Activated T-helper 1 cell treated with anti-CD3 and anti-CD28 coated beads, Interleukin-2, amount 50 U/mL, for 16 hours (primary cell): Measurements from ENCODE around the gene ASIC2.

ENCODE experiments used
- DNase-seq, 2 donors: peaks; one replicate each; pipeline ENCODE4 v3.0.0-alpha.2; 2020; ENCODE audit warnings: low read depth in 1 of 2, low spot score in 1 of 2

ASIC2 gene

DNA sequence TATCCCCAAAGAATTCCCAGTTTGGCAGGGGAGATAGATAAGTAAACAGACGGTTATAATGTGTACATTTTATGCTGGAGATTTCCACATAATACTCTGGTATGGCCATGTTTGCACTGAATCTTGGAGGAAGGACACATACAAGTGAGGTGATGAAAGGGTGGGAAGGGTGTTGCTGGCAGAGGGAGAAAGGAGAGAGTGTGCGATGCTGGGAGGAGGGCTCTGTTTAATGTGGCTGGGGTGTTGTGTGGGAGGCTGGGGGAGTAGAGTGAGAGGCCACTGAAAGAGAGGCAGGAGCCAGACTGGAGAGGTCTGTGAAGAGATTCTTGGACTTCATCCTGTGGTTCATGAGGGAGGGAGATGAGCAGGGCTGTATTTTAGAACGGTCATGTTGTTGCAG lies 213.9 kb downstream of the ASIC2 start:
- DNase-seq, result no peak

DNA sequence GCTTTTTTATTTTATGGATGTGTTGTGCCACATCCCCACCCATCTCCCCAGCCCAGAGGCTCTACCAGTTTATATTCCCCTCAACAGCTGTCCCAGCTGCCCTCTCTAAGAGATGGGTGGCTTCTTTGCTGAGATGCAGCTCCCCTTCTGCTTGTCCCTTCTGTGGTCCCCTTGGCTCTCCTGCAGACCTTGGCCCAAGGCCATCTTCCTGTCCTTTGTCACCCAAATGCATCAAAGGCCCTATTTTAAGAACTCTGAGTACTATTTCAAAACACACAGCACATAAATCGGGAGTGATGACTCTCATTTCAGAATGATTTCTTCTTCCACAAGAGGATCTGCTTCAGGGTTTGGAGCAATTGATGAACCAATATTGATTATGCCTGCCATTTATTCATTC lies 216.1 kb downstream of the ASIC2 start:
- no peak for DNase-seq

DNA sequence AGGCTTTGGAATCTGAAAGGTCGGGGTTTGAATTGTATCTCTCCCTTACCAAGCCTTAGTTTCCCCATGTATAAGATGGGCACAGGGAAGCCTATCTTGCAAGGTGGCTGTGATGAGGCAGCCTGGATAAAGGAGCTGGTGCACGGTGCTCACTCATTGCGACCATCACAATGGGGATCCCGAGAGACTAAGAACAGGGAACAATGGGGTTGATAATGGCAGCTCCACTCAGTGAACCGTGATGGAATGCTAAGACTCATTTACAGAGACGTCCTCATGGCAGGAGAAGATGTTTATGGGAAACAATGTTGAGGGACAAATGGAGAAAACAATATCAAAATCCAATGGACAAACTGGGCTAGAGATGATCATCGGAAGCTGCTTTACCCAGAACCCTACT lies 219.7 kb downstream of the ASIC2 start:
- DNase-seq, result no peak

DNA sequence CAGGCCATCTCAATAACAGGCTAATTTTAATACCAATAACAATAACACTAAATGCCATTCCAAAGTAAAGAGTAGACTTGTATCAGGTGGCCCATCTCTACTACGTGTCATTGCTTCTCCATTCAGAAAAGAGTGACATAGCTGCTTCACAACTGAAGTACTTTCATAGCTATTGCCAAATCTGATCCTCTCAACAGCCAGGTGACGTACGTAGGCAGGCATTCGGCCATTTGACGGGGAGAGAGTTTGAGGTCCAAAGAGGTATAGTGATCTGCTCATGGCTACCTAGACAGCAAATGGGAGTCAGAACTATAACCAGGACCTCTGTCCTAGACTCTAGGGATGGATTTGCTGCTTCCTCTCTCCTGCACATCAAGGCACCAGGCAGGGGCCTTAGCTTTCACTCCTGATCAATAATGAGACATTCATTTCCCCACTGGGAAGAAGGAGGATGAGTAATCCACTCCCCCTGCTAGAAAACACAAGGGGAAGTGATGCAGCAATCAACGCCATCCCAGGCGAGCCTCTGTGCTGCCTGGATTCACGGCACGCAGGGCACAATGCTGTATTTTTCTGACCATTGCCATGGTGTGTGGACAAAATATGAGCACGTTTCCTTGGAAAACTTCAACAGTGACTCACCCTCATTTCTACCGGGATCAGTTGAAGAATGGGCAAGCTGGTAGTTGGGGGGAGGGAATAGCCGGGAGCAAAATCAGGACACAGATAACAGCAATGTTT lies 220.5 kb downstream of the ASIC2 start:
- no peak for DNase-seq

DNA sequence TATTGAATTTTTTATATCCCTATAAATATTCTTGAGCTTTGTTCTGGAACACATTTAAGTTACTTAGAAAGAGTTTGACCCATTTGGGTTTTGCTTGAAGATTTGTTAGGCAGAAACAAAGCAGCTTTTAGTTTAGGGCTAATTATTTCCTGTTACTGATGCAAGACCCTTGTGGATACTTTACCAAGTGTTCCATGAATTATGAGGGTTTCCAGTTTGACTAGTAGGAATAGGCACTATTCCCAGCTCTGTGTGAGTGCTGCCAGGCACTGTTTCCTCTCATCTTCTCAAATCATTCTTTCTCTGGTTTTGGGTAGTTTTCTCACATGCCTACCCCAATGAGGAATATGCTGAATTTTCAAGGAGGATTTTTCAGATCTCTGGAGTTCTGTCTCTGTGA lies 221.4 kb downstream of the ASIC2 start:
- DNase-seq, result no peak

DNA sequence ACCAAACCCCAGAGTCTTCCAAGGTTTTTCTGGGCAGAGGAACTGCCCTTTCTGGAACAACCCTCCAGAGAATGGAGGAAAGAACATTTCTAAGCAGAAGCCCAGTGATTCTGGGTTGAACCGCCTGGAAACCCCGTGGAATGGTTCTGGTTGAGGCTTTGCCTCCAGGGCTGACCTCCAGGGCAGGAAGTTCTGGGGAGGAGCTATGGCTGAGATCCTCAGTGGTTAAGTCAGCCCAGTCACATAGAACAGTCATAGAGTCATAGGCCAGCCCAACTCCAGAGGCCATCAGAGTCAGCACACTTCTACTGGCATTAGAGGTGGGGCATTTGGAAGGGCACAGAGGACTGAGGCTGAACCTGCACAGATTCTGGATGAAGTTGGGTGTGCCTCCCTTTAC lies 235.5 kb downstream of the ASIC2 start:
- no peak for DNase-seq

DNA sequence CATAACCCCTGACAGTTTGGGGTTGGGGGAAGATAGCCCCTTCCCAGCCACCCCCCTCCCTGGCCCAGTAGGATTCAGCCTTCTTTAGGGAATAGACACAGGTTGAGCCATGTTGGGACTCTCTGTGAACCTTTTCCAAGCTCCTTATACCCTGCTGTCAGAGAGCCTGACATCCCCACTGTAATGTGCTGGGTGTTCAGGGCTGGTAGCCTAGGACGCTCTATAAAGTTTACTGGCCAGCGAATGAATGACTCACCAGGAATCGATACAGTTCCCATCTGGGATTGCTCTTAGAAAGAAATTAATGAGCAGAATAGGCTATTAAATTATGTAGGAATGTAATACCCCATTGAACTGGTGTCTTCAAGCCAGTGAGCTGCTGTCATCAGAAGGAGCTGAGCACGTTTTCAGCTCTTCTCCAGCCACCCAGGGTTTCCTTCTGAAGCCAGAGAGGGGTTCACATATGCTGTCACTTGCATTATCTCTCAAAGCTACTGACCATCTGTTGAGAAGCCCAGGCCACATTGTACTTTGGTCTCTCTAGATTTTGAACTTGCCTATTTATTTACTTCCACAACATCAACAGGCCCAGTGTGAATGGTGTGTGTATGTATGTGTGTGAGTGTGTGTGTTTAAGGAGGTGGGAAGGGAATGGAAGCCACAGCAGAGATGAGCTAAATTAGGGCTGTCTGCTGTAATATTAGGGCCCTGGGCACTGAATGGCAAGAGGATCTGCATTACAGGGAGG lies 236.5 kb downstream of the ASIC2 start:
- DNase-seq, result no peak

DNA sequence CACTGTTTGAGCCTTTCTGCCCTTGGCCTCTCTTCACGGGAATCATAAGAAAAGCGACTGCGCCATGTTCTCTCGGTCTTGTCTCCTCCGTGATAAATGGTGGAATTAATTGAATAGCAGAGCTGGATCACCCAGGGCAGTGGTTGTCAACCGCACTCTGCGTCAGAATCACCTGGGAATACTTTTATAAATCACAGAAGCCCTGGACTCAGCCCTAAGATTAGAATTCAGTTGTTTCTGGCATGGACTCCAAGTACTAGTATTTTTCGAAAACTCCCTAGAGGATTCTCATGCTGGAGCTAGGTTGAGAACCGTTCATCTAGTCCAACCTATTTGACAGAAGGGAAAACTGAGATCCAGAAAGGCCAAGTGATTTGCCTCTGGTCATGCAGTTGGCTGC lies 237.3 kb downstream of the ASIC2 start:
- DNase-seq, result no peak

DNA sequence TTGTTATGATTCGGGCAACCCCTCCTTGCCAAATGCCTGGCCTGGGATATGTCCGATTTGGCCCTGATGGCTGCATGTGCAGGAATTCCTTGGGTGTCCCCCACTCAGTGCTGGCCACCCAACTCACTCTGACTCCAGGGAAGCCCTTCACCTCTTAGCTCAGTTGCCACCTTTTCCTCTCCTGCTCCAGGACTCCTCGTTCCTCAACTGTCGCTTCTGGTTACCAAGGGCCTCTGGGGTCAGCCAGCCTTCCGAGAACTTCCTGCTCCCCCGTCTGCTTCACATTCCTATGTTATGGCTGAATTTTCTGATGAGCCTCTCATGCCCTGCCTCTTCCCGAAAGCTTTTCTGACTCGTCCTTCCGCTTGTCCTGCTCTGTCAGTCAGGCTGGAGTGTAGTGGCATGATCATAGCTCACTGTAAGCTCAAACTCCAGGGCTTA lies 237.9 kb downstream of the ASIC2 start:
- no peak for DNase-seq

DNA sequence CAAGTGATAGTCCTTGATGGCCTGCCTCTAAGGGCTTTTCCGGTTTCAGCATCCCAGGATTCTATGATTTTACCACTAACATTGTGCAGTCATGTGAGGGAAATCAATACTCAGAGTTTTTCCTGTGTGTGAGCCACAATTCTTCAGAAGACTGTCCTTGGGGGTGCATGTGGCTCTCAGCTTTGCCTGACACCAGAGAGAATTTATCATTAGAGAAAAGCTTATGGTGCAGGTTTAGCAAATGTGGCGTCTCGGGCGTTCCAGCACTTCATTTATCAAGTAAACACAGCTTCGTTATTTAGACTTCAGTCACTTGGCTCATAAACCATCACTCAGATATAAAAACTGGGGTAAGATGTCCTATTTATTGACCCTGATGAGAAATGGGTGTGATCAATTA lies 238.7 kb downstream of the ASIC2 start:
- DNase-seq, result no peak

DNA sequence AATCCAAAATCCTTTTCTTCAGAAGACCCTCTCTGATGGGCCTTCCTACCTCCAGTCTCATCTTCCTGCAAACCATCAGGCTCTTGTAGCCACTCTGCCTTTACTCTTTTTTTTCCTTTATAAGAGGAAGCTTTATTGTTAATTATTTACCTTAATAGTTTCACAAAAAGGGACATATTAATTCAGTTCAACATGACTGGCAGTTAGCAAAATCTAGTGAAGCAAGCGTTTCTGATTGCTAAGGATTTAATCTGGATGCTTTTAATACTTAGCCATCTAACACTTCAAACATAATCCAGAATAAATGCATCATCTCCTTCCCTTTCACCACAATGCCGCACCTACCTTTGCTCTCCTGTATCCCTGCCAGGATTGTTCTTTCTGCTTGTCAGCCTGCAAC lies 239.4 kb downstream of the ASIC2 start:
- DNase-seq, result no peak

DNA sequence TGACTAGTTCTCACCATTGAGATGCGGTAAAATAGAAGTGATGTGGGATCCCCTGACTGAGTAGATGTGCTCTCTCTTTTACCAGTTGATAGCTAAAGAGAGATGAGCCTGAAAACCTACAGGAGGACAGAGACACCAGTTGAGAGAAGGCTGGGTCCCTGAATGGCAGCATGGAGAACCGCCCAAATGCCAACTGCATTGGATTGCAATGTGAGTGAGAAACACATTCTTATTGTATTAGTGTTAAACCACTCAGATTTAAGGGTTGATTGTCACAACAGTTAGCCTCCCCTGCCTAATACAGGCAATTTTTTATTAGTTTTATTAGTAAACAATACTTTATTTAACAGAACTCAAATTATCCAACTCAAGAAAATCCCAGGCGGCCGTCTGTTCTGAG lies 240.2 kb downstream of the ASIC2 start:
- DNase-seq, result no peak

DNA sequence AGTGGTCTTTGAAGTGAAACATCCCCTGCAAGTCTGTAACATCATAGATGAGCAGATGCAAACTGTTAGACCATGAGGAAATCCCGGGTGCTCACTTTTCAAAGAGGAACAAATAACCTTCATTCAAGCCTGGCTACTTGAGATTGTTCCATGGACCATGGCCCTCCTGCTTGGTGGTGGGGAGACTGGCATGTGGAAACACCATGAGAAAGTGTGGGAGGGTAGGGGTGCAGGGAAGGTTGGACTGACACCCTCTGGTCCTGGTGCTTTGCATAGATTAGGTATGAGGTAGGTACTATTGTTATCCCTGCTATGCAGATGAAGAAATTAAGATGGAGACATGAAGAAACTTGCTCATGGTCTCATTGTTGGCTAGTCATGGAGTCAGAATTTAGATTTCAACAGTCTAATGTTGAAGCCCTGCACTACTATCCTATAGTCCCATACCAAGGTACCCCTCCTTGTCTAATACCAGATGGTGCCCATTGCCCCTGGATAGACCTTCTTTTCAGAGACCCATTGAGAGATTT lies 242.4 kb downstream of the ASIC2 start:
- DNase-seq, result no peak

DNA sequence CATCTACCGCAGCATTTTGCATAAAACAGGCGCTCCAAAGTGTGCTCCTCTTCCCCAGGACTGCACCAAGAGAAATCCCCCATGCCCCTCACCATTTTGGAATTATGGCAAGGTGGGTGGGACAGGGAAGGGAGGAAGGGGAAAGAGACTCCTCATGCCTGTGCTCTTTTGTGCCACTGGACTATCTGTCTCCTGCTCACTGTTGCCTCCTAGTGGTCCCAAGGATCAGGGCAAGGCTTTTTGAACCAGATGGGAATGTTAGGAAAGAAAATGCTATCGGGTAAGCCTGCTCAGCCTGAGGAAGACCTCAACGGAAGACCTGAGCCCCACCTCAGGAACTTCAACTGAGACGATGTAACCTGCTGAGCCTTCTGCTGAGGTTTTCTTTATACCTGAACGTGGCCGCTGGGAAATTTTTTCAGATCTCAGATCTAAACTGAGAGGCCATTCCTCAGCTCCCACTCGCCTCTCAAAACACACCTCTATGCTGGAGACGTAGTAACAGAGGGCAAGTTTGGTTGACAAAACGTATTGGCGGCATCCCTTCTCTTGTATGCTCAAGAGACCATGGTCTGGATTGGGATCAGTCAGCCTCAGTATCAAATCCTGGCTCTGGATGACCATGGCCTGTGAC lies 243.2 kb downstream of the ASIC2 start:
- no peak for DNase-seq

DNA sequence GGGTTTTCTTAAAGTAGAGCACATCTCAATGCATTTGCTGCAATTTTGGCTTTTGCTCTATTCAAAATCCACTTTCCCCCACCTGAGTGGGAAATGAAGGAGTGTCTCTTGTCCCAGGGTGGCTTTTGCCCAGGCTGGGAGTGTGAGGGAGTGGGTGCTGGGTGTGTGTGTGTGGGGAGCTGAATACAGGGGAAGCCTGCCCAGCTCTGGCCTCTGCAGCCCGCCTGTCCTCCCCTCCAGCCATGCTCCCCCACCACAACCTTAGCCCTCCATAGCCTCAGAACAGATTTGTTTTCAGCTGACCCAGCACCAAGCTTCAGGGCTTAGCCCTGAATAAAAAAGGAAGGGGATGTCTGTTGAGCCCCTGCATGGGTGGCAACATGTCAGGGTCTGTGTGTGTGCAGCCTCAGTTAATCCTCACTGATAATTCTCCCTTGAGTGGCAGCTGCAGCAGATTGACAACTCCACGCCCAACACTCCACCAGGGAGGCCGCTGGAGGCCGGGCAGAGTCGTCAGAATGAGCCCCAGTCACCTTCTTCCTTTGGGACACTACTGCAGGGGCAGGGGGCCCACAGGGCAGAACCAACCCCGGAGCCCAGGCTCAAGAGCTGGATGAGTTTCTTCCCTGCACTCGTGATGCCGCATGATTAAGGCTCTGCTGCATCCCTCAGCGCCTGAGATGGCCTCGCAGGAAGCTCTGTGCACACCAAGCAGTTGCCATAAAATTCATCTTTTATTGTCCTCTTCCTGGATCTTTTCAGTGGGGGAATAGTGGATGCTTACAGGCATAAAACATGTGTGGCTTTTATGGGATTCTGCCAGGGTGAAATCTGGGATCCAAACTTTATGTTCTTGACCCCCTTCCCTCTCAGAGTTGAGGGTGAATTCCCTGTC lies 246.5 kb downstream of the ASIC2 start:
- DNase-seq, result no peak

DNA sequence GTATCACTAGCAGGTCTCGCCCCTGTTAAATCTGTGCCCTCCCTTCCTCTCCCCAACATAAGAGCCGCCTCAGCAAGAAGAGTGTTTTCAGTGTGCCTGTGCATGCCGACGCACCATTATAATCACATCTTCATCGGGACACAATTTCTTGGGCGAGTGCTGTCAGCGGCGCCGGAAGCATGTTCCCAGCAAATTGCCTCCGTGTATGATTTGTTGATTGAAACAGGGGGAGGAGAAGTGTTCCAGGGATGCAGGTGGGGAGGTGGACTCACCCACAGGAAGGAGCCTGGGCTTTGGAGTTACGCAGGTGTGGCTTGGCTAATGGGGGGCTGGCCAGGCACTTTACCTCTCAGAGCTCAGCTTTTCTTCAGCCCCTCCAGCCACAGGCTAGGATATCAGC lies 247.9 kb downstream of the ASIC2 start:
- no peak for DNase-seq

DNA sequence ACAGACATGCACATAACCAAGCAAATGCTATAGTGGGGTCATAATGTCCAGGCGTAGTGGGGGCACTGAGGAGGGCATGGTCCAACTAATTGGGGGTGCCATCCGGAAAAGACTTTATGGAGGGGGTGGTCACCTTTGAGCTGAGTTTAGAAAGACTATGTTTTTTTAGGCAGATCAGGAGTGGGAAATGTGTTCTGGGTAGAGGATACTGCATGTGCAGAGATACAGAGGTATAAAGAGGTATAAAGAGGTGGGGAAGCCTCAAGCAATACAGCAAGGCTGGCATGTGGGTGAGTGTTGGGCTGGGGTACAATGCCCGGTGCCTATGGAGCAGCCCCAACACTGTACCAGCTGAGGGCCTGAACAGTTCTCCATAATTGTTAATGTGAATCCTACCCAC lies 248.3 kb downstream of the ASIC2 start:
- DNase-seq, result no peak

DNA sequence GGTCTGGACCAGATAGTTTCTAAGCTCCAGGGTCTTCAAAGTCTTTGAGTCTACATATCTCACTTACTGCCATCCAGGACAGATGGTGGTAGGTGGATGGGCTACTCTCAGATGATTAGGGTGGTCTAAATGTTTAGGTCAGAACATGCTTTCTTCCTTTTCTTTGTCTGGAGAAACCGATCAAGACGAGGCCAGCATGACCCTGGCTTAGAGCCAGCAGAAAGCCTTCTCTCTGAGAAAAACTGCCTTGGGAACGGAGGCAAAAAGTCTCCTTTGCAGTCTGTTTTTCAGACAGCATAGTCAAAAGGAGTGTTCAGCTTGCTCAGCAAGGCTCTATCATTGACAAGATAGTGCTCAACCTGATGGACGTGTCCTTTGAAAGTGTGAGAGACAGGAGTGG lies 252.6 kb downstream of the ASIC2 start:
- no peak for DNase-seq

DNA sequence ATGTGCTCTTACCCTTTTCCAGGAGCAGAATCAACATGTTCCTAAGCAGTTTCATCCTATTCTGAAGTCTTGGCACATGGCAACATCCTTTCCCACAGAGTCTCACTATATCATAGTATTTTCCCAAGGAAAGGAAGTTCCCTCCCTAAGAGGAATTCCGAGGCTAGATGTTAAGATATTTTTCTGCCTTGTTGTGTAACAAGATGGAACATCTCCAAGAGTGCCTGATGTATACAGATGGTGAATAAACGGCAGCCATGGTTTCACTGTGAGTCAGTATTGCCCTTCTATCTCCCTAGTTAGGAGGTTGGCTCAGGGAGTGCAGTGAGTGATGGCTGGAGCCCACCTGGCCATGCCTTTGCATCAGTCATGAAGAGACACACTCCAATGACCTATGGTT lies 253.2 kb downstream of the ASIC2 start:
- DNase-seq, result no peak

DNA sequence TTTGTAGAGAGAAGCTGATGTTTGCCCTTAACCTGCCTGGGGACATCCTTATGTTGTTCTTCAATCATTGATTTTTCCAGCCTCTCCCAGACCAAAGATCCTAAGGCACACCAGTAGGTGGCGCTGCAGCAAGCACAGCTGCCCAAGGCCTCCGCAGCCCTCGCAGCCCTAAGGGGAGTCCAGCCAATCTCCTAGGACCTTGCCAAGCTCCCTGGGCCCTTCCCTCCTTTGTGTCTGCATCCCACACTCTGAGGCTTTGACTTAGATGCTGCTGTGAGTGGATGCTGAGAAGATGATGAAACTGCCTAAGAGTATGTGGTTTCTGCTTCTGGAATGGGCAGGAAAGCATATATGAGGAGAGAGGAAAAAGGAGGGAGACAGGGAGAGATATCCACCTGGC lies 254.4 kb downstream of the ASIC2 start:
- no peak for DNase-seq

DNA sequence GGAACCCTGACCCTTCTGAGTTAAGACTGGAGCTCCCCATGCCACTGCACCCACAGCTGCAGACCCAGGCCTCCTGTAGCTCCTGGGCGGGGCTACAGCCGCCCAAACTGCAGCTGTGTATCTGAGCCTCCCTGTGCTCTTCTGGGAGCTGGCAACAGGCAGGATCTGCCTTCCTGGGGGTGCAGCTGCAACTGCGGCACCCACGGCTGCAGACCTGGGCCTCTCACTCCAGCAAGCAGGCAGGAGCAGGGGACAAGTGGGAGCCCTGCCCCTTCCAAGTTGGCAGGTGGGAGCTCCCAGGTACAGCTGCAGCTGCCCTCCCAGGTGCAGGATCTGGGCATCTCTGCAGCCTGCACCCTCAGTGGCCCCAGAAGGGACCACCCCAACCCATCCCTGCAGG lies 259.9 kb downstream of the ASIC2 start:
- DNase-seq, result no peak
